Retinal pigment epithelial cell (primary cell): ENCODE measurements around the gene SUPT7L.
A peak's percentile ranks its signal among the peaks of the same experiment; 100 is the strongest.

Experiments
- DNase-seq: peaks from one replicate; pipeline ENCODE4 v3.0.0-alpha.2; 2010; ENCODE audit warnings: low read depth
- H3K4me3 ChIP-seq: 2 replicates; pipeline ENCODE4 v1.5.1; 2011; ENCODE audit warnings: mild to moderate bottlenecking, low read length, control low read depth, moderate library complexity
- TF ChIP-seq, protein P1 (sequence below): conservative IDR thresholded peaks from 2 replicates; pipeline ENCODE4 v1.5.1; 2011; ENCODE audit warnings: low read depth, low read length, control low read depth, inconsistent platforms

Gene SUPT7L

DNA sequence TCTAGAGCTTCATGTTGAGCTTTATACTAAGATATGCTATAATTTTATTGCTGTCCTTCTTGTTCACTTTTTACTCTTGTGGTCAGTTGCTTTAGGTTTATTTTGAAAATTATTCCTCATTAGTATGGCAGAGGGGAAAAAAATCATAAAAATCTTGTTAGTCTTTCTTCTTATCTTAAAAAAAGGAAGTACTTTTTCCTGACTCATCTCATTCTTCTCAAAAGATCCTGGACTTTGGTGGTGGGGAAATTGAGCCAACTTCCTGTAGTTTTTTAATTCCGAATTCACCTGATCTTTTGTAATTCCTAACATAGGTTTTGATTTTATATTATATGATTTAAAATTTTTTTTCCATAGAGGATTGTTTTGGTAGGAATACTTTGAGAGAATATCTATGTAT, 4.0 kb upstream of the SUPT7L start:
- TF ChIP-seq, protein P1, sequence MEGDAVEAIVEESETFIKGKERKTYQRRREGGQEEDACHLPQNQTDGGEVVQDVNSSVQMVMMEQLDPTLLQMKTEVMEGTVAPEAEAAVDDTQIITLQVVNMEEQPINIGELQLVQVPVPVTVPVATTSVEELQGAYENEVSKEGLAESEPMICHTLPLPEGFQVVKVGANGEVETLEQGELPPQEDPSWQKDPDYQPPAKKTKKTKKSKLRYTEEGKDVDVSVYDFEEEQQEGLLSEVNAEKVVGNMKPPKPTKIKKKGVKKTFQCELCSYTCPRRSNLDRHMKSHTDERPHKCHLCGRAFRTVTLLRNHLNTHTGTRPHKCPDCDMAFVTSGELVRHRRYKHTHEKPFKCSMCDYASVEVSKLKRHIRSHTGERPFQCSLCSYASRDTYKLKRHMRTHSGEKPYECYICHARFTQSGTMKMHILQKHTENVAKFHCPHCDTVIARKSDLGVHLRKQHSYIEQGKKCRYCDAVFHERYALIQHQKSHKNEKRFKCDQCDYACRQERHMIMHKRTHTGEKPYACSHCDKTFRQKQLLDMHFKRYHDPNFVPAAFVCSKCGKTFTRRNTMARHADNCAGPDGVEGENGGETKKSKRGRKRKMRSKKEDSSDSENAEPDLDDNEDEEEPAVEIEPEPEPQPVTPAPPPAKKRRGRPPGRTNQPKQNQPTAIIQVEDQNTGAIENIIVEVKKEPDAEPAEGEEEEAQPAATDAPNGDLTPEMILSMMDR, result no peak
- no peak overlapping the region for H3K4me3 ChIP-seq
- DNase-seq, result no peak

DNA sequence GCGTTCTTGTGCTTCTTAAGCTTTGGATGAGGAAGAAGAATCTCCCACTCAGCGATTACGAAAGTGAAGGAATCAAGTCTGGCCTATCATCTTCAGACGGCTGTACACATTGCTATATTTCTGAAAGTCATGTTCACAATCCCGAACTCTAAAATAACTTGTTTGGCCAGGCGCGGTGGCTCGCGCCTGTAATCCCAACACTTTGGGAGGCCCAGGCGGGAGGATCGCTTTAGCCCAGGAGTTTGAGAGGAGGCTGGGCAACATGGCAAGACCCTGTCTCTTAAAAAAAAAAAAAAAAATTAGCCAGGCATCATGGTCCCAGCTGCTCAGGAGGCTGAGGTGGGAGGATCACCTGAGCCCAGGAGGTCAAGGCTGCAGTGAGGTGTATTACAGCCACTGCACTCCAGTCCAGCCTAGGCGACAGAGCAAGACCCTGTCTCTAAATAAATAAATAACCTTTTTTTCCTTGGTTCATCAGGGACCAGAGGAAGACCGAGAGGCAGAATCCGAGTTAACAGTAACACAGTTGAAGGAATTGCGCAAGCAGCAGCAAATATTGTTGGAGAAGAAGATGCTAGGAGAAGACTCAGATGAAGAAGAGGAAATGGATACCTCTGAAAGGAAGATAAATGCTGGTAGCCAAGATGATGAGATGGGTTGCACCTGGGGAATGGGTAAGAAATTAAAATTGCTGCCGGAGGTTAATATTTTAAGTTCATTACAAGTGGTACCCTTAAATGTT, 1.4 kb upstream of the SUPT7L start:
- peak overlapping the region; percentile 91 for H3K4me3 ChIP-seq
- TF ChIP-seq, protein P1, result no peak
- DNase-seq, result no peak

DNA sequence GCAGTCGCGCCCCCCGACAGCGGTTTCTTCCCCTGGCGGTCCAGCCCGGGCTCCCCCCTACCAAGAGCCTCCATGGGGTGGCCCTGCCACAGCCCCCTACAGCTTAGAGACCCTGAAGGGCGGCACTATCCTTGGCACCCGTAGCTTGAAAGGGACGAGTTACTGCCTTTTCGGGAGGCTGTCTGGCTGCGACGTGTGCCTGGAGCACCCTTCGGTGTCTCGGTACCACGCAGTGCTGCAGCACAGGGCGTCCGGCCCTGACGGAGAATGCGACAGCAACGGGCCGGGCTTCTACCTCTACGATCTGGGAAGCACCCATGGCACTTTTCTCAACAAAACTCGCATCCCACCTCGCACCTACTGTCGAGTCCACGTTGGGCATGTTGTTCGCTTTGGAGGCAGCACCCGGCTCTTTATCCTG, 750 bp upstream of the SUPT7L start:
- no peak for DNase-seq
- TF ChIP-seq, protein P1, result no peak
- H3K4me3 ChIP-seq, result peak overlapping the region; percentile 91

DNA sequence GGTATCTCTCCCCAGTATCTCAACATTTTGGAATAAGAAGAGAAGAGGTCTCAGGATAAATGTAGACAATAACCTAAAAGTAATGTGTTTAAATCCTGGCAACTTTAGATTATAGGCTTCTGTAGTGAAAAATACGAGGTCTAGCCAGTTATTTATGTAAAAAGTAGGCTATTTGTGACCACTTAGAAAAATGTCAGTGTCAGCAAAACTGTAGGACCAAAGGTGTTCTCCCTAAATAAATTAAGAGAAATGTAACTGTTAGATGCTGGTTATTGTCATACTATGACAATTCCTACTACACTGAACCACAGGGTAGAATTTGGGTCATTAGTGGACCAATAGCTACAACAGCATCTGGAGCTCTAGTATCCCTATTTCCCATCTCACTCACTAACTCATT, 2.0 kb downstream of the SUPT7L start:
- DNase-seq, result no peak

DNA sequence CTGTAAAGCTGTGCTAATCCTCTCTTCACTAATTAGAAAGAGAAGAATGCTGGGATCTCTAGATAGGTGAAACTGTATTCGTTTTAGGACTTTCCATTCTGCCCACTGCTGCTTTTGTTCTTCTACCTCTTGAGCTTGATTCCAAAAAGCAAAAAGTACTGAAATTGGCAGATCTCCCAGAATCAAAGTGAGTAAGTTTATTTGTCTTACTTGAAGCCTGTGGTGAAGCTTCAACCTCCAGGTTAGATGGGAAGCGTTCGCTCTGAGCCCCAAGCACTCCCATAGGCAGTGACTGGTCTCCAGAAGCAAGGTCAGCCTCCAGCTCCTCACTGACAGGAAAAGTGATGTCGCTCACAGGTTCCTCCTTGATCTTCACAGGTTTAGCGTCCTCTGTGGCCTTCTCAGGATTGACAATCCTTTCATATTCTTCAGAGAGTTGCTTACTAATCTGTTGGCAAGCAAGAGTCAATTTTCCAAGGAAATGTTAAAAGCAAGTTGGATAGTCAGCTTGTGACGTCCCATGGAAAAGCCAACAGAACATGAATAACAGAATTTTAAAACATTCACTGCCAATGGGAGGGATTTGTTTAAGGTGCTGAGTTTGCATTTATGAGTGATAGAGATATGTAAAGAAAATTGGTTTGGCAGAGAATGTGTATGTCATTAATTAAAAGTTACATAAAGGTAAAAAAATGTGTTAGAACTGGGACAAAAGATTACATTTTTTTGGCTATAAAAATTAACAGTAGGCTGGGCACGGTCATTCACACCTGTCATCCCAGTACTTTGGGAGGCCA, 8.1 kb downstream of the SUPT7L start:
- TF ChIP-seq, protein P1, result no peak
- no peak overlapping the region for H3K4me3 ChIP-seq
- DNase-seq, result peak; percentile 72

More for the DNA sequence above, 2.0 kb downstream of the SUPT7L start:
- TF ChIP-seq, protein P1, result no peak
- H3K4me3 ChIP-seq, result no peak overlapping the region

DNA sequence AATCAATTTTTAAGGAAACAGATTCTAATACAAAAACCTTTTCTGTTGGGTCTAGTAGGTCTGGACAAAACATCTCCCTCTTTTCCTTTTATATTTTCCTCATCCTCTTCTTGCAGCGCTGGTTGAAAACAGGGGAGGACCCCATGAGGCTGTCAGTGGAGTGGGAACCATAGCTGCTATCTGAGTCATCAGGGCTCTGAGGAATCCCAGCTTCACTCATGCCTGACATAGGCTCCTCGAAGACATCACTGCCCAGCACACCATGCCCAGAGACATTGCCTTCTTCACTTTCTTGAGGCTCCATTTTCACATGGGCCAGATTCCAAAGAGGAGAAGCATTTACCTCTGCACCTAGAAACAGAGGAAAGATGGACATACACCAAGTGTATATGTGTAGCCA, 10.0 kb downstream of the SUPT7L start:
- no peak for DNase-seq

More for the DNA sequence above, 10.0 kb downstream of the SUPT7L start:
- TF ChIP-seq, protein P1, result no peak
- no peak overlapping the region for H3K4me3 ChIP-seq
